Liver (tissue), 9 donors: ENCODE measurements around the gene C1QTNF12. TPM values are rescaled to one million over a fixed set of nuclear protein-coding genes. Genes with fewer than 3 reads are reported as not detected.

Experiments
- DNase-seq: peaks from one replicate; pipeline ENCODE4 v3.0.0-alpha.2; 2017; ENCODE audit warnings: low spot score
- H3K27ac ChIP-seq, 2 donors: one replicate each; pipeline ENCODE4 v1.7.0; 2013; ENCODE audit warnings: inconsistent platforms in 2 of 2, low read length in 2 of 2, control low read depth in 1 of 2, low read depth in 1 of 2, mild to moderate bottlenecking in 1 of 2
- H3K27me3 ChIP-seq, 4 donors: one replicate each; pipeline versions ENCODE4 v1.6.1 to v1.7.0; 2013; ENCODE audit warnings: low read length in 3 of 4, inconsistent platforms in 1 of 4, mild to moderate bottlenecking in 1 of 4, moderate library complexity in 1 of 4; ENCODE audit not compliant: control insufficient read depth in 4 of 4, insufficient read depth in 4 of 4
- H3K36me3 ChIP-seq, 4 donors: one replicate each; pipeline versions ENCODE4 v1.6.1 to v1.7.0; 2013; ENCODE audit warnings: low read length in 3 of 4, mild to moderate bottlenecking in 3 of 4, low read depth in 1 of 4, moderate library complexity in 1 of 4; ENCODE audit not compliant: control insufficient read depth in 4 of 4, insufficient read depth in 3 of 4
- H3K4me1 ChIP-seq, 4 donors: one replicate each; pipeline versions ENCODE4 v1.6.1 to v1.7.0; 2013; ENCODE audit warnings: low read length in 3 of 4, mild to moderate bottlenecking in 3 of 4, moderate library complexity in 1 of 4; ENCODE audit not compliant: control insufficient read depth in 4 of 4, insufficient read depth in 4 of 4
- H3K4me3 ChIP-seq, 3 donors: one replicate each; pipeline versions ENCODE4 v1.6.1 to v1.7.0; 2013; ENCODE audit warnings: low read length in 3 of 3, control low read depth in 1 of 3, low read depth in 1 of 3, mild to moderate bottlenecking in 1 of 3
- H3K9ac ChIP-seq, 2 donors: one replicate each; pipeline ENCODE4 v1.7.0; 2013; ENCODE audit warnings: low read length in 2 of 2, mild to moderate bottlenecking in 2 of 2, moderate library complexity in 2 of 2, control low read depth in 1 of 2, low read depth in 1 of 2
- H3K9me3 ChIP-seq, 4 donors: one replicate each; pipeline versions ENCODE4 v1.6.1 to v1.7.0; 2013; ENCODE audit warnings: low read length in 3 of 4; ENCODE audit not compliant: control insufficient read depth in 4 of 4
- ATF3 ChIP-seq: IDR thresholded peaks from 2 replicates; pipeline ENCODE4 v1.6.1; 2016; ENCODE audit warnings: antibody characterized with exemption
- CTCF ChIP-seq: fragments of 150-350 bp; IDR thresholded peaks from 2 replicates; pipeline ENCODE4 v1.5.1; 2017; ENCODE audit warnings: improper control_type of control experiment, low read depth, low read length; ENCODE audit not compliant: missing input control
- GABPA ChIP-seq, 2 donors: IDR thresholded peaks in 1 of 2; conservative IDR thresholded peaks in 1 of 2; 2 replicates each; pipeline ENCODE4 v1.6.1; 2016; ENCODE audit warnings: antibody characterized with exemption in 2 of 2, mild to moderate bottlenecking in 1 of 2, moderate library complexity in 1 of 2
- HNF4G ChIP-seq: IDR thresholded peaks from 2 replicates; pipeline ENCODE4 v1.6.1; 2016; ENCODE audit warnings: antibody characterized with exemption
- JUND ChIP-seq, 2 donors: IDR thresholded peaks; 2 replicates each; pipeline ENCODE4 v1.6.1; 2016; ENCODE audit warnings: antibody characterized with exemption in 2 of 2
- NR2F2 ChIP-seq: IDR thresholded peaks from 2 replicates; pipeline ENCODE4 v1.6.1; 2016; ENCODE audit warnings: antibody characterized with exemption
- RAD21 ChIP-seq, 2 donors: IDR thresholded peaks; 2 replicates each; pipeline ENCODE4 v1.6.1; 2016; ENCODE audit warnings: antibody characterized with exemption in 2 of 2, mild to moderate bottlenecking in 2 of 2
- RXRA ChIP-seq, 2 donors: IDR thresholded peaks; 2 replicates each; pipeline ENCODE4 v1.6.1; 2017 to 2018; ENCODE audit warnings: antibody characterized with exemption in 2 of 2, mild to moderate bottlenecking in 1 of 2
- SP1 ChIP-seq: IDR thresholded peaks from 2 replicates; pipeline ENCODE4 v1.6.1; 2018; ENCODE audit warnings: antibody characterized with exemption, mild to moderate bottlenecking
- TAF1 ChIP-seq: conservative IDR thresholded peaks from 2 replicates; pipeline ENCODE4 v1.6.1; 2016; ENCODE audit warnings: antibody characterized with exemption, mild to moderate bottlenecking
- YY1 ChIP-seq: IDR thresholded peaks from 2 replicates; pipeline ENCODE4 v1.6.1; 2016; ENCODE audit warnings: antibody characterized with exemption, mild to moderate bottlenecking
- WGBS: extraction: QIAGEN DNeasy Blood & Tissue Kit; methylation state at CpG from one replicate; pipeline ENCODE4 v1.1.7; 2013; 5-methylcytosine and 5-hydroxymethylcytosine counted together
- polyA plus RNA-seq, 2 donors: library from polyadenylated mRNA; stranded (reverse) in 1 of 2; unstranded in 1 of 2; fragments of 200-250 nt in 1 of 2; fragments of >200 nt in 1 of 2; fragmentation: Nextera tagmentation in 1 of 2; extraction: Ambion mirVana in 1 of 2; gene quantifications; one replicate each; pipeline versions ENCODE4 v1.2.1 to v1.2.3, GENCODE V29; 2013 to 2015
- total RNA-seq, 2 donors: library from RNA; depleted of rRNA; stranded (reverse); fragments of >200 nt; gene quantifications; one replicate each; pipeline ENCODE4 v1.2.3, GENCODE V29; 2014
- donor health status: healthy.
- donor health status: healthy.
- donor health status: healthy.
- donor health status: healthy.
- donor health status: healthy.

The C1QTNF12 gene
- total and polyA plus RNA-seq, 4 donors: 0.39 to 0.40 TPM; not detected in 2

GRCh38 chr1:1213345-1214265, 32.9 kb downstream of the C1QTNF12 start, which contains the start of gene TNFRSF4:
Gene TNFRSF4, minus strand, starts transcription at chr1:1214153. Its CDS starts 26 bp downstream, at chr1:1214127.
- Histone ChIP-seq H3K27me3 (no peaks in the 10 kb centered on the region), H3K9me3 (no peaks in the 10 kb centered on the region), H3K4me1 (peaks cover 0 to 8% (median 0%) of the 10 kb centered on the region in 4 donors), H3K4me3 (no peak within 1 kb of the TSS), H3K9ac (no peak within 1 kb of the TSS), H3K36me3 (peaks cover 7 to 25% (median 12%) of the 10 kb centered on the region in 4 donors), H3K27ac (no peak within 1 kb of the TSS)
- no peak for TF ChIP-seq RAD21 (IDR thresholded peaks at IDR 0.05)
- WGBS: 62% methylated on average over 56 of the region's 56 CpGs
- DNase-seq: no peak

DNA sequence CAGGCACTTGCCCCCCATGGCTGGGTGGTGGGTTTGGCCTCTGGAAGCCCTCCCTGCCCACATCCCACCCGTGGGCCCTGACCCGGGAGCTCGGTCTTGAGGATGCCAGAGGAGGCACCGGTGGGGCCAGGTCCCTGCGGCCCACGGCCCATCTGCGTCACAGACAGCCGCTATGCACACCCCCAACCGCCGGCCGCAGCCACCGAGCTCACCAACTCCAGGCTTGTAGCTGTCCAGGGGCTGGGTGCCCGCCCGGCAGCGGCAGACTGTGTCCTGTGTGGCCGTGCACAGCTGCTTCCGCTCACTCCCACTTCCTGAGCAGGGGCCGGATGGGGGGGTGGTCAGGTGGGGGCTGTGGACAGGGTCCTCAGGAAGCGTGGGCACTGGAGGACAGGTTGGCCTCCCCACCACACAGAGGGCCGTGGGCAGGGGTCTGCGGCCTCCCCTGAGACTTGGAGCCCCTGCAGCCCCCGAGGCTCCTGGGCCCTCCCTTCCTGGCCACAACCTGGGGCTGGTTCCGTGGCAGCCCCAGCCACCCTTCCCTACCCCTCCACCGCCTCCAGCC, 33.7 kb downstream of the C1QTNF12 start:
- no peak for DNase-seq
- Histone ChIP-seq H3K4me3 (peak overlapping the region in 1 of 3 donors; percentile 9), H3K27me3 (no peaks in the 10 kb centered on the region), H3K9me3 (no peaks in the 10 kb centered on the region), H3K27ac (no peak overlapping the region), H3K4me1 (peaks cover 0 to 8% (median 0%) of the 10 kb centered on the region in 4 donors), H3K9ac (no peak overlapping the region), H3K36me3 (peaks cover 0 to 17% (median 8%) of the 10 kb centered on the region in 4 donors)
- 66% methylated on average over 24 of the region's 24 CpGs for WGBS
- no peak for TF ChIP-seq NR2F2
- peak in 1 of 2 donors; percentile 18 for TF ChIP-seq RAD21 (IDR thresholded peaks at IDR 0.05)

DNA sequence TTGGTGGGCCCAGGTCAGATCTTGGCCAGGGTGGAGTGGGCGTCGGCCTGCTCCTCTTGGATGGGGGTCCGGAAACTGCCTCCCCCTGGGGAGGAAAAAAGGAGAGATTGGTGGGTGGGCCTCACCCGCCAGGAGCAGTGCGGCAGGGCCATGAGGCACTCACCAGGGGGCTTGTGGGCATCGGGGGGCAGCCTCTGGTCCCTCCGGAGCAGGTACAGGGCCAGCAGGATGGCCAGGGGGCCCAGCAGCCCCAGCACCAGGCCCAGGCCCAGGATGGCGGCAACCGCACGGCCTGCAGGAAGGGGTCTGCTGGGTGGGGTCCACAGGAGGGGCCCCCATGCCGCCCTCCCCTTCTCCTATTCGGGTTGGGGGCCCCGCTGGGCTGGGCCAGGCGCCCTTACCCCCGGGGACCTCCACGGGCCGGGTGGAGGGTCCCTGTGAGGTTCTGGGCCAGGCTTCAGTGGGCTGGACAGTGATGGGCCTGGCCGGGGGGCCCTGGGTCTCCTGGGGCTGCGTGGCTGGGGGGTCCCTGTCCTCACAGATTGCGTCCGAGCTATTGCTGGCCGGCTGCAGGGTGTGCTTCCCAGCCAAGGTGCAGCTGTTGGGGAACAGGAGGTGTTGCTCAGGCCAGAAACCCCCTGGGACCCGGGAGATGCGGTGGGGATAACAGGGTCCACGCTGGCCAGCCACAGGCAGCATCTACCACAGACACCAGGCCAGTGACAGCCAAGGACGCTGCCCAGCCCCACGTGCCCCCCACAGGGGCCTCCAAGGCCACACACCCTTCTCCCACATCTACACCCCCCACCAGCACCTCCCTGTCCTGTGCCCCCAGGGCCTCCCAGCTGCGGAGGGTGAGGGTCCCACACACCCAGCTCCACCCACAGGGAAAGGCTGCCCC, 34.7 kb downstream of the C1QTNF12 start:
- no peaks in the 10 kb centered on the region for H3K9me3 ChIP-seq
- TF ChIP-seq SP1 (no peak), ATF3 (no peak), NR2F2 (no peak)
- 91% methylated on average over 28 of the region's 28 CpGs for WGBS
- no peak overlapping the region for H3K4me3 ChIP-seq
- no peak overlapping the region for H3K27ac ChIP-seq
- H3K4me1 ChIP-seq: peaks cover 0 to 8% (median 0%) of the 10 kb centered on the region in 4 donors
- DNase-seq: no peak
- peaks cover 0 to 2% (median 0%) of the 10 kb centered on the region in 4 donors for H3K27me3 ChIP-seq
- H3K36me3 ChIP-seq: peaks cover 0 to 8% (median 2%) of the 10 kb centered on the region in 4 donors
- no peak overlapping the region for H3K9ac ChIP-seq

GRCh38 chr1:1210726-1211540, 35.6 kb downstream of the C1QTNF12 start:
- peaks cover 0 to 14% (median 1%) of the 10 kb centered on the region in 4 donors for H3K4me1 ChIP-seq
- H3K27me3 ChIP-seq: peaks cover 0 to 3% (median 0%) of the 10 kb centered on the region in 4 donors
- no peak overlapping the region for H3K27ac ChIP-seq
- WGBS: 93% methylated on average over 31 of the region's 31 CpGs
- H3K9ac ChIP-seq: no peak overlapping the region
- TF ChIP-seq GABPA (IDR thresholded peaks at IDR 0.05 in 1 of 2, conservative IDR thresholded peaks at IDR 0.05 in 1 of 2): no peak
- TF ChIP-seq RAD21 (IDR thresholded peaks at IDR 0.05): no peak
- no peak for TF ChIP-seq RXRA (IDR thresholded peaks at IDR 0.05)
- TF ChIP-seq HNF4G: no peak
- no peak for TF ChIP-seq SP1
- TF ChIP-seq YY1: no peak
- no peak for TF ChIP-seq CTCF
- no peak for TF ChIP-seq TAF1
- TF ChIP-seq JUND (IDR thresholded peaks at IDR 0.05): no peak
- H3K4me3 ChIP-seq: no peak overlapping the region
- DNase-seq: no peak
- peaks cover 0 to 2% (median 0%) of the 10 kb centered on the region in 4 donors for H3K36me3 ChIP-seq
- no peaks in the 10 kb centered on the region for H3K9me3 ChIP-seq
